HT-29 (cell line): ENCODE data around the gene AFF4. TPM values are rescaled to one million over a fixed set of nuclear protein-coding genes. Genes with fewer than 3 reads are reported as not detected.
"Not testable (repeated sequence)": the region's sequence is repeated elsewhere in the genome, so short reads cannot be mapped to it uniquely, and the experiment has no call there.

ENCODE experiments used
- DNase-seq: peaks from one replicate; pipeline ENCODE4 v3.0.0-alpha.2; 2015; ENCODE audit warnings: low spot score
- total RNA-seq: library from RNA; depleted of rRNA; stranded (reverse); fragments of >200 nt; shearing (Covaris generic); gene quantifications from 2 replicates; pipeline ENCODE4 v1.2.3, GENCODE V29; 2014

Gene AFF4
- total RNA-seq, 1 experiment from 2014 or later, result 16.0 TPM

- DNase-seq, result no peak
Observed at GRCh38 chr5:132886064-132886823, 77.2 kb downstream of the AFF4 start.

DNA sequence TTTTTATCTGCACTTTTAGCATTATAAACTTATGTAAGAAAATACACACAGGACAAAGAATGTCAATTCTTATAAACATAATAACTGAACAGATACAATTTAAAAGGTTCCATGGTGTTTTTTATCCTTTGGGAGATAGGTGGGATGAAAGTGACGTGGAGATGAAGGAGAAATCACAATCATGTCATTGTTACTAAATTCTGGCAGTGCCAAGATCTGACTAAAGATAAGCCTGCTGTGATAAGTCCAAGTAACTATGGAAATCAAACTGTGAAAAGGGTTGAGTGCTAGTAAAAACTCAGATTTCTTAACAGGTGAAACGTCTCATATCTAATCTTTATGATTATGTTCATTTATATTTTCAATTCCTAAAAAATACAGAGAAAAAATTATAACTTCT is 78.9 kb downstream of the AFF4 start:
- DNase-seq, result peak; percentile 44

GRCh38 chr5:132883261-132883834 is 80.1 kb downstream of the AFF4 start:
- peak; percentile 82 for DNase-seq

DNA sequence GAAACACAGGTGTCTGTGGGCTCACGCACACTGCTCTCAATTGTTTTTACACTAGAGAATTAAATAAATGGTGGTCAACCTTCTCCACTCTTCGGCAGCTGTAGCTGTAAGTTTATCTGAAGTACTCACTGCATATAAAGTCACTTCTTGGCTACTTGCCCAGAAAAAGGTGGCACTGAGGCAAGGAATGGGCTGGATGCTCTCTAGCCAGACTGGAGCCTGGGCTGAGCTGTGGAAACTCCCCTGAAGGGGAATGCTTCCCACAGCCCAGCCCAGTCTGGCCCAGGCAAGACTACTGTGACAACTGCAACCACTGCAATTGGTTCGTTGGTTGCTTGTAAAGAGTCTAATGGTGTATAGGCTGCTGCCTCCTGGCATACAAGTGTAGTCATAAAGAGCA is 85.5 kb downstream of the AFF4 start:
- peak; percentile 46 for DNase-seq

GRCh38 chr5:132877466-132877865 is 86.0 kb downstream of the AFF4 start:
- DNase-seq, result no peak

GRCh38 chr5:132876020-132876759 is 87.2 kb downstream of the AFF4 start:
- DNase-seq, result no peak

DNA sequence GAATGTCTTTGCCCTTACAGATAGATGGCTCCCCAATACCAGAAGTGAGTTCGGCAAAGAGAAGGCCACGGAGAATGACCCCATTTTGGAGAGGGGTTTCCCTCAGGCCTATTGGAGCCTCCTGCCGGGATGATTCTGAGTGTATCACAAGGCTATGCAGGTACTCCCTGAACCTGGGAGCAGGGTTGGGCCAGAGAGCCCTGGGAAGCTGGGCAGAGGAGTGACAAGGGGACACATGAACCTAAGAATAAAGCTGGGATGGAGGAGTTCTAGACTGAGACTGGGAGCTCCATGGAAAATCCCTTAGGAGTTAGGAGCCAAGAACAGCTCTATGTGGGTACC is 89.5 kb downstream of the AFF4 start:
- no peak for DNase-seq

- peak; percentile 67 for DNase-seq
Observed at GRCh38 chr5:132873119-132873929, 90.1 kb downstream of the AFF4 start, which contains the start of gene LEAP2. TSS of gene LEAP2 (plus strand) at chr5:132873668. CDS start at chr5:132873695, 27 bp downstream.

DNA sequence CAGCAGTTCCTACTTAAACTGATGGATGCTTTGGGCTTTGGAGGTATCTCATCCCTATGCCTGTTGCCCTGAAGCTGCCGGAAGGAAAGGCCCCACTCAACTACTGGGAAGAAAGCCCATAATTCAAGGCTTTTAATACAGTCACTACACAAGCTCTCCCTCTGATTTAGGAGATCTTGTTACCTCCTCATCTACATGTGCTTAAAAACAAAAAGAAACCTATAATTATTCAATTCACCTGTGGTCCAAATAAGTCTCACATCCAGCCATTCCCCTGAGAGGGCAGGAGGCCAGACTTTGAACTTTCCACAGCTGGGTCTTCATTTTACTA is 90.7 kb downstream of the AFF4 start:
- DNase-seq, result no peak

DNA sequence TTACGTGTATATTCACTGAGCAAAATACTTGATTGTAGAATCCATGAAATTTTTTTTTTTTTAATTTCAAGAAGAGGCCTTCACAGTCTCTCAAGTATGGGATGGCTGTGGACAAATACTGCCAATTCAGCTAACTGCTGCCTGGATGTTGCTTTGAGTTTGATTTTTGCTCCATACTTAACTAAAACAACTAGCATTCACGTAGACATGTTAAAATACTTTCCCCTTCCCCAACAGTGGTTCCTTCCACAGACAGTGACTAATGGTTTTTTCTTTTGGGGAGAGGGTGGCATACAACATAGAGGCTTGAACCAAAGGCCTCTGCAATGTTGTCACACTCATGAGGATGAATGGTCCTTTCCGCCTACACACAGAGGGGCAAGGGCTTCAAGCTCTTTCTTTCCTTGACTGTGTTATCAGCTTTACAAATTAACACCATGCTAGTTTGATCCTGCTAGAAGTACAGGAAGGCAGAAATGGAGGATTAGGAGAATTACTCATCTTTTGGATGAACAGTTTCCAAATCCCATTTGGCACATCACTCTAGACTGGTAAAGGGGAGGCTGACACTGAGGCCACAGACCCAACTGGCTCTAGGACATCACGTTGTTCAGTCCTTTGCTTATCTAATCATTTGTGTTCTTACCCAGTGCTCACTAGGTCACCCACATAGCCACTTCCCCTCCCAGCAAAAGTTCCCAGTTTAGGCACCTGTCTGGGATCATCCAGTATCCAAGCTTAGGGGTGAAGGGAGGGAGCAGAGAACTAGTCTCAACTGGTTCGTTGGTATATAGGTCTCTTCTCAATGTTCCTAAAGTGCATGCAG is 91.8 kb downstream of the AFF4 start:
- DNase-seq, result no peak

GRCh38 chr5:132870801-132871200 is 92.6 kb downstream of the AFF4 start:
- DNase-seq, result no peak

GRCh38 chr5:132868754-132869153 is 94.7 kb downstream of the AFF4 start:
- no peak for DNase-seq

DNA sequence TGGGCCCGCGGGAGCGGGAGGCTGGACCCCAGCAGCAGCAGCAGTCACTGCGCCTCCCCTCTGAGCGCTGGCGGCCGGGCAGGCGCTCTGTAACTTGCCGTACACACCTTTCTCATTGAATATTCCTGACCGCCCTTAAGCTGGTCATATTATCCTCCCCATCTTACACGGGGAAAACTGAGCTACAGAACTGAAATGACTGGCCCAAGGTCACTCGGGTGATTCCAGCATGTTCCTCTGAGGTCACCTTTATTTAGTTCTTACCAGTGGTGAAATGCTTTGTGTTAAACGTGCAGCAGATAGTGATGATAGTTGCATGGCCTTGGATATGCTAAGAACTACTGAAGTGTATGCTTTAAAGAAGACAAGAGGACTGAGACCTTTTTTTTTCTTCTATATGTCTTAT is 96.4 kb downstream of the AFF4 start:
- no peak for DNase-seq

- peak; percentile 99 for DNase-seq
Observed at GRCh38 chr5:132866342-132867045, 96.9 kb downstream of the AFF4 start, which contains the start of the genes GDF9 and UQCRQ. TSS of gene GDF9 (minus strand) at chr5:132866469. CDS start at chr5:132864533, 1,936 bp downstream. TSS of gene UQCRQ (plus strand) at chr5:132866642. CDS start at chr5:132866882, 240 bp downstream.

DNA sequence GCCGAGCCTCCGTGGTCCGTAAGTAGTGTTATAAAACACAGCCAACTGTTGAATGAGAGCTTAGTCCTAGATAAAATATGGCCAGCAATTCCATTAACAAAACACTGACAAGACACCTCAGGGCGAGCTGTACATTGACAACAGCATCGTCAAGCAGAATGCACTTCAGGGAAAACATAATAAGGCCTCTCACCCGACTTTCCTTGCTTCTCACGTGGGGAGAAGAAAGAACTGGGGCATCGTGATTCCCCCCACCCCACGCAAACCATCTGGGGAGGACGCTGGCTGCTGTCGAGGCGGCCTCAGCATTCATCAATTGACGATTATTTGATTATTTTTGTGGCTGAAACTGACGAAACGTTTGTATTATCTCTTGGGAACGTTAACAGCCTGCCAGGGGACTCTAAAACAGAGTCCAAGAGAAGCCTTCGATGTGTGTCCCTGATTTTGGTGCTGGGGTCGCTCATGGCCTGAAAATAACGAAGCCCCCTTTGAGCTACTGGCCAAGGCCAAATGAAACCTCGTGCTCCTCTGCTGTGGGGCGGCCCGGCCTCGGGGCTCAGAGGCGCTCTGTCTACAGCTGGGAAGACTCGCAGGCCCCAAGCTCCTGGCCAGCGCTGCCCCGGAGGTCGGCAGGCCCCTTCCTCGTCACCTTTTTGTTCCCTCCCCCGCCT is 97.6 kb downstream of the AFF4 start:
- no peak for DNase-seq

DNA sequence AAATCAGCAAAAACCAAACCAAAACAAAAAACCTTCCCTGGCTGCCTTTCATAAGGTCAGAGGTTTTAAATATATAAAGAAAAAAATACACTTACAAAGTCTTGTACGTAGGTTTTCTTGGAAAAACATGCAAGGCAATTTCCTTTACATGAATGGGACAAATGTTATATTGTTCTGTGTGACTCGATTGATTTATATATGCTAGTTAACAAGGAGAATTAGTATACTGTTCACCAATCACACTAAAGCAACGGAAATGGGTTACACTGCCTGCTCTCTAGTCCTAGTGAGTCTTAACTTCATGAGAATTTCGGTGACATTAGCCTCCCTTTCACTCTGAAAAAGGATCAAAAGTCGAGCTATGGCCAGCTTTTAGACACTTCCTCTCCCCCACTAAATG is 102.7 kb downstream of the AFF4 start:
- DNase-seq, result no peak

DNA sequence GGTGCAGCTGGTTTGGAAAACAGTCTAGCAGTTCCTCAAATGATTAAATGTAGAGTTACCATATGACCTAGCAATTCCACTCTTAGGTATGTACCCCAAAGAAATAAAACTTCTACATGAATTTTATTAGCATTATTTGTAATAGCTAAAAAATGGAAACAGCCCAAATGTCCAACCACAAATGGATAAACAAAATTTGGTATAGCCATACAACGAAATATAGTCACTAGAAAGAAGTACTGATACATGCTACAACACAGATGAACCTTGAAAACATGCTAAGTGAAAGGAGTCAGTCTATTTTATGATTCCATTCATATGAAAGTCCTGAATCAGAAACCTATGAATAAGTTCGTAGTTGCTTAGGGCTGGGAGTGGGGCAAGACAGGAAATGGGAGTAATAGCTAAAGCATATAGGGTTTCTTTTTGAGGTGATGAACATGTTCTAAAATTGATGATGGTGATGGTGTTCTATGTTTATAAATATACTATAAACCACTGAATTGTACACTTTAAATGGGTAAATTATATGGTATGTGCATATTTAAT is 103.5 kb downstream of the AFF4 start:
- DNase-seq, result no peak

GRCh38 chr5:132856011-132856410 is 107.4 kb downstream of the AFF4 start:
- DNase-seq, result no peak

DNA sequence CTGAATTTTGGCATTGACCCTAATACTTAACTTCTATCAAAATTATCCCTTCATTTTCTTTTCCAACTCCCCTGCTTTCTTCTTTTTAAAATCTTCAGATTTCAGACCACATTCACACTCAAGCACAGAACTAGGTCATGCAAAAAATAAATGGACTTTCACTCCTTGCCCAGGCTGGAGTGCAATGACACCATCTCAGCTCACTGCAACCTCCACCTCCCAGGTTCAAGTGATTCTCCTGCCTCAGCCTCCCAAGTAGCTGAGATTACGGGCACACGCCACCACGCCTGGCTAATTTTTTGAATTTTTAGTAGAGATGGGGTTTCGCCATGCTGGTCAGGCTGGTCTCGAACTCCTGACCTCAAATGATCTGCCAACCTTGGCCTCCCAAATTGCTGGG is 108.4 kb downstream of the AFF4 start:
- DNase-seq, result not testable (repeated sequence)
